ENCODE data around the gene DIRAS2.
"Not testable (repeated sequence)": the region's sequence is repeated elsewhere in the genome, so short reads cannot be mapped to it uniquely, and the experiment has no call there.

DIRAS2 gene

DNA sequence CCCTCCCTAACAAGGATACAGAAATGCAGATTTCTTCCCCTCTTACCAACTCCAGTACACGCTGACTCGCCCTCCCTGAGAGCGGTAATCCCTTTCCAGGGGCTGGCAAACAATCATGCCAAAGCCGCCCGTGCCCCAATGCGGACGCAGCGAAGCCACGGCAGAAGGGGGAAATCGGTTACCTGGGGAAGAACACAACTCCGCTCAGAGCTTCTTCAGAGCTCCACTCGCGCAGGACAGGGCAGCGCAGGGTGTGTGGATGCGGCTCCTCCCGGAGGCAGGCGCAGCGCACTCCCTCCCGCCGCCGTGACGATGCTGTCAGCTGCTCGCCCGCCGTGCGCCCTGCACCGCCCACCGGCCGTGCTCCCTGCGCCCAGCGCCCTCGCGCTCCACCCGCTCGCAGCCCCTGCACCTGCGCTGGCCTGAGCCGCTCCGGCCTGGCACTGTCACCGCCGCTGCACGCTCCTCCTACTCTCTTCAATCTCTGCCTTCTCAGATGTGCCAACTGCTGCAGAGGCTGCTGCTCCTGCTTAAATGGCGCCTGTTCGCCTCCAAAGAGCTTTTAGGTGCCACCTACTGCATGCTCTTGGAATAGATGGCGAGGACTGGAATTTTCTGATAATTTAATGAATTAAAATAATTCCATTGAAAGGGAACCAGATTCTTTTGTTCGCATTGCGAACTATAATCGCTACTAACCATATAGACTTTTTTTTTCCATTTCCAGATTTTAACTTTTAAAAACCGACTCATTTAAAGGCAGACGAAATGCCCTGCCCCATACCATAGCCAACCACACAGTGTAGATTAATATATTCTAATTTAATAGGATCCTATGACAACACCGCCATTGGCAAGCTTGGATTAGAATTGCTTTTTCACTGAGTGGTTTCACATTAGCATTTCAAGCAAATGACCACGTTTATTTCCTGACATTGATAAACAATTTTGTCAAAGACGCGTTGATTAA lies at the start of gene DIRAS2:
TSS of gene DIRAS2 (minus strand) at position 255 of the 970 bp plus-strand sequence. CDS start 28,997 bp downstream, outside the sequence.
- H3K4me3 Mint-ChIP-seq = peak within 1 kb of the TSS; percentile 84
- H3K27ac Mint-ChIP-seq = no peak within 1 kb of the TSS
- no peaks in the 10 kb centered on the region for H3K9me3 Mint-ChIP-seq
- peak in 1 of 2 donors; percentile 5 for DNase-seq (ENCODE audit: low spot score in 2 of 2)
- peaks cover 29% of the 10 kb centered on the region for H3K27me3 Mint-ChIP-seq
- ATAC-seq (ENCODE audit: low read depth) = peak; percentile 72
- H3K4me1 Mint-ChIP-seq = peaks cover 2% of the 10 kb centered on the region
- no peaks in the 10 kb centered on the region for H3K36me3 Mint-ChIP-seq

GRCh38 chr9:90684736-90685135 lies 42.1 kb upstream of the DIRAS2 start:
- DNase-seq (ENCODE audit: low spot score in 2 of 2) = no peak
- peaks cover 3% of the 10 kb centered on the region for H3K36me3 Mint-ChIP-seq
- H3K27ac Mint-ChIP-seq = no peak overlapping the region
- H3K9me3 Mint-ChIP-seq = peaks cover 5% of the 10 kb centered on the region
- no peaks in the 10 kb centered on the region for H3K4me1 Mint-ChIP-seq
- peaks cover 8% of the 10 kb centered on the region for H3K27me3 Mint-ChIP-seq
- ATAC-seq (ENCODE audit: low read depth) = no peak
- H3K4me3 Mint-ChIP-seq = no peak overlapping the region

DNA sequence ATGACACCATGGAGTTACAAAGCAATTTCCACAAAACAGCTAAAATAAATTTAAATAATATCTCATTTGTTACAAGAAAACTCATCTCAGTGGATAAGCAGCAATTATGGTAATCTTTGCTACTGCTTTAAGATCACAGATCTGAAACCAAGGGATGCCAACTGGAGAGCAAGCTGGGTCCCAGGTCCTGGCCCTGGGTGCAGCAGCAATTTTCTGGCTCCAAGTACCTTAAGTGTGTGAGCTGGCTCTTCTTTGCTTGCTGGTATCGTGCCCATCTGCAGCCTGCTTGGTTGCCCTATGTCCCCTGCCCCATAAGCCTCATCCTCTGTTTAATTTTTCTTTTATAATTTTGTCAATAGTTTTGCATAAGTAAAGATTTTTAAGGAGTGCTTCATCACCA lies 41.5 kb upstream of the DIRAS2 start:
- H3K4me1 Mint-ChIP-seq = no peaks in the 10 kb centered on the region
- peaks cover 3% of the 10 kb centered on the region for H3K36me3 Mint-ChIP-seq
- no peak overlapping the region for H3K27ac Mint-ChIP-seq
- ATAC-seq (ENCODE audit: low read depth) (no peak), DNase-seq (ENCODE audit: low spot score in 2 of 2) (no peak)
- peaks cover 5% of the 10 kb centered on the region for H3K9me3 Mint-ChIP-seq
- H3K27me3 Mint-ChIP-seq = peaks cover 8% of the 10 kb centered on the region
- no peak overlapping the region for H3K4me3 Mint-ChIP-seq

DNA sequence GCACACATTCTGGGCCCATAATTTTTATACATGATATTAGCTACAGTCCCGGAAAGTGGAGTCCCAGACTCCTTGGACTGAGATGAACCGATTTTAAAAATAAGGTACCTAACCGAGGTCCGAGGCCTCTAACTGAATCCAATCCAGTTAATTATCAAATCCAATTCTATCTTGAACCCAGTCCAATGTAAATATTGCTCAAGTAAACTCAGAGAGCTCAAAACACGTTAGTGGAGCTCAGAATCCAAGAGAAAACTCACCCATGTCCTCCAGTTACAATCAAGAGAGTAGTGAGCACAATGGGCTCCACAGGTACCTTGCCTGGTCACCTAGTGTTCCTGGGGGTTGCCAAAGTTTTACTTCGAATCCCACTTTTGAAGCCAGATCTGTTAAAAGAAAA lies 37.9 kb upstream of the DIRAS2 start:
- ATAC-seq (ENCODE audit: low read depth) (no peak), DNase-seq (ENCODE audit: low spot score in 2 of 2) (no peak)
- Mint-ChIP-seq H3K9me3 (no peaks in the 10 kb centered on the region), H3K27ac (no peak overlapping the region), H3K4me3 (no peak overlapping the region), H3K36me3 (no peaks in the 10 kb centered on the region), H3K27me3 (peaks cover 3% of the 10 kb centered on the region), H3K4me1 (no peaks in the 10 kb centered on the region)

GRCh38 chr9:90665072-90665471 lies 22.4 kb upstream of the DIRAS2 start:
- no peak for ATAC-seq (ENCODE audit: low read depth)
- Mint-ChIP-seq H3K36me3 (peaks cover 2% of the 10 kb centered on the region), H3K4me3 (no peak overlapping the region), H3K27me3 (peaks cover 18% of the 10 kb centered on the region), H3K27ac (no peak overlapping the region), H3K9me3 (peaks cover 11% of the 10 kb centered on the region), H3K4me1 (no peaks in the 10 kb centered on the region)
- no peak for DNase-seq (ENCODE audit: low spot score in 2 of 2)

GRCh38 chr9:90659650-90660364 lies 17.2 kb upstream of the DIRAS2 start:
- H3K4me1 Mint-ChIP-seq = no peaks in the 10 kb centered on the region
- no peak overlapping the region for H3K4me3 Mint-ChIP-seq
- H3K27me3 Mint-ChIP-seq = peaks cover 10% of the 10 kb centered on the region
- ATAC-seq (ENCODE audit: low read depth) (no peak), DNase-seq (ENCODE audit: low spot score in 2 of 2) (no peak)
- H3K27ac Mint-ChIP-seq = no peak overlapping the region
- H3K9me3 Mint-ChIP-seq = peaks cover 10% of the 10 kb centered on the region
- H3K36me3 Mint-ChIP-seq = no peaks in the 10 kb centered on the region

DNA sequence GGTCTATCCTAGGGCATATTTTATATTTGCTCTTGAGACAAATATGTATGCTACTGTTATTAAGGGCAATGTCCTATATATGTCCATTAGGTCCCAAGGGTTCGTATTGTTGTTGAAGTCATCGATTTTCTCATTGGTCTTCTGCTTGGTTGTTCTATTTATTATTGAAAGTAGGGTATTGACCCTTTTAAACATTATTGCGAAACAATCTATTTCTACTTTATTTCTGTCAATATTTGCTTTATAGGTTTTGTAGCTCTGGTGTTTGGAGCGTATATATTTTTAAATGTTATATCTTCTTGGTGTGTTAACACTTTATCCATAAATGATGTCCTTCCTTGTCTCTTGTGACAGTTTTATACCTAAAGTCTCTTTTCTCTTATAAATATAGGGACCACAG lies 16.2 kb upstream of the DIRAS2 start:
- Mint-ChIP-seq H3K27ac (no peak overlapping the region), H3K4me1 (no peaks in the 10 kb centered on the region), H3K36me3 (no peaks in the 10 kb centered on the region), H3K9me3 (peaks cover 9% of the 10 kb centered on the region), H3K27me3 (peaks cover 15% of the 10 kb centered on the region), H3K4me3 (no peak overlapping the region)
- DNase-seq (ENCODE audit: low spot score in 2 of 2) (no peak), ATAC-seq (ENCODE audit: low read depth) (no peak)

DNA sequence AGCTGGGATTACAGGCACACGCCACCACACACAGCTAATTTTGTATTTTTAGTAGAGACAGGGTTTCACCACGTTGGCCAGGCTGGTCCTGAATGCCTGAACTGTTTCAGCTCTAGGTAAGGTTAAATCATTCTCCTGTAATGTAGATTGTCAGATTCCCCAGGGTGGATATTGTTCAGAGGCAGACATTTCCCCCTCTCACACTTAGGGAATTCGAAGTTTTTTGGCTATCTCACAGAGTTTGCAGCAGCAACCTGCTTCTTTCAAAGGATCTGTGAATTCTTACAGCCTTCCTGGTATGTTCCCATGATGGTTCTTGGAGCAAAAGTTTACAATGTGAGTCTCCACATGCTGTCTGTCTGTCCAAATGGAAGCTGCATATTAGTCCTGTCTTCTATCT lies 15.6 kb upstream of the DIRAS2 start:
- H3K4me1 Mint-ChIP-seq = no peaks in the 10 kb centered on the region
- H3K4me3 Mint-ChIP-seq = no peak overlapping the region
- ATAC-seq (ENCODE audit: low read depth) (no peak), DNase-seq (ENCODE audit: low spot score in 2 of 2) (no peak)
- H3K27me3 Mint-ChIP-seq = peaks cover 14% of the 10 kb centered on the region
- peaks cover 8% of the 10 kb centered on the region for H3K9me3 Mint-ChIP-seq
- no peaks in the 10 kb centered on the region for H3K36me3 Mint-ChIP-seq
- H3K27ac Mint-ChIP-seq = no peak overlapping the region

DNA sequence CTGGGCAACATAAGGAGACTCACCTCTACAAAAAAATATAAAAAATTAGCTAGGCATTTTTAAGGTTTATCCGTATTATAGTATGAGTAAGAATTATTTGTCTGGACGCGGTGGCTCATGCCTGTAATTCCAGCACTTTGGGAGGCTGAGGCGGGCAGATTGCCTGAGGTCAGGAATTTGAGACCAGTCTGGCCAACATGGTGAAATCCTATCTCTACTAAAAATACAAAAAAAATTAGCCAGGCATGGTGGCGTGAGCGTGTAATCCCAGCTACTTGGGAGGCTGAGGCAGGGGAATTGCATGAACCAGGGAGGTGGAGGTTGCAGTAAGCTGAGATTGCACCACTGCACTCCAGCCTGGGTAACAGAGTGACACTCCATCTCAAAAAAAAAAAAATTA lies 14.3 kb upstream of the DIRAS2 start:
- not testable (repeated sequence) for H3K4me1 Mint-ChIP-seq; H3K9me3 Mint-ChIP-seq; H3K36me3 Mint-ChIP-seq; H3K27me3 Mint-ChIP-seq; H3K27ac Mint-ChIP-seq; ATAC-seq (ENCODE audit: low read depth); DNase-seq (ENCODE audit: low spot score in 2 of 2); H3K4me3 Mint-ChIP-seq

GRCh38 chr9:90651246-90651645 lies 8.6 kb upstream of the DIRAS2 start:
- H3K4me1 Mint-ChIP-seq = no peaks in the 10 kb centered on the region
- DNase-seq (ENCODE audit: low spot score in 2 of 2) (no peak), ATAC-seq (ENCODE audit: low read depth) (no peak)
- H3K9me3 Mint-ChIP-seq = peaks cover 15% of the 10 kb centered on the region
- no peak overlapping the region for H3K4me3 Mint-ChIP-seq
- H3K27me3 Mint-ChIP-seq = peaks cover 19% of the 10 kb centered on the region
- no peak overlapping the region for H3K27ac Mint-ChIP-seq
- peaks cover 5% of the 10 kb centered on the region for H3K36me3 Mint-ChIP-seq

DNA sequence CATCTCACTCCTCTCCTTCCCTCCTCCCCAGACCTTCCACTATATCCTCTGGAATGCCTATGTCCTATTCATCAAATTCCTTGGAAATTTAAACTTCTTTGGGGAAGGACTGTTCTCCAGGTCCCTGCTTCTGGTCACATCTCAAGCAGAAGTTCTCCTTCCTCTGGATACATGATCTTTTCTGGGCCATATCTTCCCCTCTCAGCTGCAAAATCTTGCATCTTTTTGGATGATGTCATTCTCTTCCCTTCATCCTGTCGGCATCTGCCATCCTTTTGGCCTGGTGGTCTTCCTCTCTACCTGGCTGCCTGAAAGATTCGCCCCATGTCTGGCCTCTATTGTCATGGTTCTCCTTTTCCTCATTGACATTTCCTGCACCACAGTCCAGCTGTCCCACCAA lies 5.2 kb upstream of the DIRAS2 start:
- peaks cover 27% of the 10 kb centered on the region for H3K27me3 Mint-ChIP-seq
- no peak for DNase-seq (ENCODE audit: low spot score in 2 of 2)
- peaks cover 13% of the 10 kb centered on the region for H3K9me3 Mint-ChIP-seq
- H3K4me3 Mint-ChIP-seq = no peak overlapping the region
- ATAC-seq (ENCODE audit: low read depth) = no peak
- peaks cover 1% of the 10 kb centered on the region for H3K4me1 Mint-ChIP-seq
- H3K27ac Mint-ChIP-seq = no peak overlapping the region
- peaks cover 5% of the 10 kb centered on the region for H3K36me3 Mint-ChIP-seq

GRCh38 chr9:90645721-90646120 lies 3.1 kb upstream of the DIRAS2 start:
- peaks cover 2% of the 10 kb centered on the region for H3K4me1 Mint-ChIP-seq
- no peak for DNase-seq (ENCODE audit: low spot score in 2 of 2)
- no peak for ATAC-seq (ENCODE audit: low read depth)
- H3K36me3 Mint-ChIP-seq = peaks cover 5% of the 10 kb centered on the region
- H3K4me3 Mint-ChIP-seq = no peak overlapping the region
- peaks cover 8% of the 10 kb centered on the region for H3K9me3 Mint-ChIP-seq
- no peak overlapping the region for H3K27ac Mint-ChIP-seq
- H3K27me3 Mint-ChIP-seq = peaks cover 36% of the 10 kb centered on the region

GRCh38 chr9:90641884-90642487 lies 638 bp downstream of the DIRAS2 start:
- Mint-ChIP-seq H3K27ac (no peak overlapping the region), H3K36me3 (no peaks in the 10 kb centered on the region), H3K4me3 (peak overlapping the region; percentile 54), H3K27me3 (peaks cover 24% of the 10 kb centered on the region), H3K9me3 (no peaks in the 10 kb centered on the region), H3K4me1 (peaks cover 2% of the 10 kb centered on the region)
- DNase-seq (ENCODE audit: low spot score in 2 of 2) (no peak), ATAC-seq (ENCODE audit: low read depth) (no peak)

DNA sequence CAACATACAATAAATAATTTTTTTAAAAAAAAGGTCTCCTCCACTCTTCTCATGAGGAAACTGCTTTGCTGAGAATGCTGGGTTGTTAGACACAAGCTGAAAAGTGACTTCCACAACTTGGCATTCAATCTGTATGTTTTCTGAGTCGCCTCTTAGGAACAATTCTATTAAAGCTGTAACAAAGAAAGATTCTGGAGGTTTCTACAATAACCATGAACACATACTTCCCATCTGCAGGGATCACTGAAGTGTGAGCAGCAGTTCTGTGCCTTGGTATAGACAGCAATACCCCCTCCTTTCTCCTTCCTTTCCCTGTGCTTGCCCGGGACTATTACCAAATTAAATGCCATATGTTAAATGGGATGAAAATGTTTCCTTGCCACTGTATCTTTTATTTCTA lies 1.5 kb downstream of the DIRAS2 start:
- H3K4me1 Mint-ChIP-seq = peaks cover 2% of the 10 kb centered on the region
- ATAC-seq (ENCODE audit: low read depth) (no peak), DNase-seq (ENCODE audit: low spot score in 2 of 2) (no peak)
- no peaks in the 10 kb centered on the region for H3K36me3 Mint-ChIP-seq
- no peak overlapping the region for H3K27ac Mint-ChIP-seq
- H3K9me3 Mint-ChIP-seq = no peaks in the 10 kb centered on the region
- H3K4me3 Mint-ChIP-seq = no peak overlapping the region
- peaks cover 22% of the 10 kb centered on the region for H3K27me3 Mint-ChIP-seq

Data from memory B cell (primary cell).